ENCODE data around the gene WDR45B.

The WDR45B gene

GRCh38 chr17:82619641-82620040 lies 28.6 kb downstream of the WDR45B start:
- DNase-seq = no peak

GRCh38 chr17:82619211-82619610 lies 29.0 kb downstream of the WDR45B start:
- DNase-seq = no peak

- no peak for DNase-seq
These were observed 32.1 kb downstream of the WDR45B start for GRCh38 chr17:82616021-82616711.

GRCh38 chr17:82615084-82616020 lies 32.9 kb downstream of the WDR45B start:
- no peak for DNase-seq

- no peak for DNase-seq
These were observed 34.1 kb downstream of the WDR45B start for GRCh38 chr17:82614095-82614631.

- no peak for DNase-seq
These were observed 34.8 kb downstream of the WDR45B start for GRCh38 chr17:82613283-82614094.

GRCh38 chr17:82611140-82612058 lies 36.8 kb downstream of the WDR45B start:
- peak; percentile 19 for DNase-seq

GRCh38 chr17:82609655-82610054 lies 38.6 kb downstream of the WDR45B start:
- DNase-seq = no peak

GRCh38 chr17:82608816-82609215 lies 39.4 kb downstream of the WDR45B start:
- DNase-seq = no peak

GRCh38 chr17:82605939-82606600 lies 42.2 kb downstream of the WDR45B start:
- DNase-seq = no peak

- no peak for DNase-seq
These were observed 43.7 kb downstream of the WDR45B start for GRCh38 chr17:82604532-82604931.

- DNase-seq = no peak
These were observed 44.2 kb downstream of the WDR45B start for GRCh38 chr17:82603981-82604448.

- DNase-seq = no peak
These were observed 45.1 kb downstream of the WDR45B start for GRCh38 chr17:82602986-82603710.

- no peak for DNase-seq
These were observed 45.8 kb downstream of the WDR45B start for GRCh38 chr17:82602487-82602886.

- no peak for DNase-seq
These were observed 46.7 kb downstream of the WDR45B start for GRCh38 chr17:82601447-82602000.

GRCh38 chr17:82600731-82601446 lies 47.4 kb downstream of the WDR45B start:
- no peak for DNase-seq

GRCh38 chr17:82599674-82600661 lies 48.3 kb downstream of the WDR45B start:
- DNase-seq = no peak

Data from NCI-H2029 treated with DMSO at 0.1 percent for 48 hours (cell line).